ENCODE data around the gene SESN2.

SESN2 gene

DNA sequence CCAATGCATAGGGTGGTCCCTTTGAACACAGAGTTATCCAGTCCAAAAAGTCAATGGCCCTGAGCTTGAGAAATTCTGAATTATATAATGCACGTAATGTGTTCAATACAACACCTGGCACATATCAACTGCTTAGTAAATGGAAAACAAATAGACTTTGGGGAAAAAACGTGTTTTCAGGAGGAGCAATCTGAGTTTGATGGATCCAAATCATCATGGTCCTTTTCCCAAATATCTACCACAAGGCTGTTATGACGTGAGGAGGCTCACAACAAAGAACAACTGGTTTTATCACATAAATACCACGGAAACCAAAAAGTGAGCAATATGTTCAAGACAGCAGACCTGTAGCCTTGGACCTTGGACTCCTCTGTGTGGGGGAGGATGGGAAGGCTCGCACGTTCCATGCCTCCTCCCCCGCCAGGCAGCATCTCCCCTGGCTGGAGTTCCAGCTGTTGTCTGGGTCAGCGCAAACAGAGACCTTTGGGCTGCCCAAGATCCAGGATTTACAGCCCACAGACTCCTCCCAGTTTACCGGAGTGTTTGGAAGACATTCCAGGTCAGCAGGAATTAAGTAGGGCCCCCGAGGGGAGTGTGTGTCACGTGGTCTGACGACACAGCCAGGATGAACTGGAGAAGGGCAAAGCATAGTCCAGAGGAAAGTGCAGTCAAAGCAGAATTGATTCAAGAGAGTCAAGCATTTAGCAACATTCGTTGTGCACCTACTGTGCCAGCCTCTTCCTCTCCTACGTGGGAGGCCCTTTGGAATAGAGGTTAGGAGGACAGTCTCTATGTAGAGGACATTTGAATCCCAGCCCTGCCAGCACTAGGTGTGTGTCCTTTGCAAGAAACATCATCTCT is 37.3 kb downstream of the SESN2 start:
- peaks cover 11% of the 10 kb centered on the region; the same call in 1 of the 2 replicates for H3K4me1 ChIP-seq (ENCODE audit: insufficient read depth, low read length)
- no peaks in the 10 kb centered on the region for H3K9me3 ChIP-seq (ENCODE audit: insufficient read depth, low read depth, low read length)
- peak overlapping the region; percentile 47; the same call in 1 of the 2 replicates for H3K9ac ChIP-seq (ENCODE audit: low read depth, low read length)
- H3K27ac ChIP-seq (ENCODE audit: low read length): no peak overlapping the region
- no peaks in the 10 kb centered on the region for H3K36me3 ChIP-seq (ENCODE audit: insufficient read depth, low read depth, low read length)
- peak overlapping the region; percentile 43; the same call in 1 of the 2 replicates for H3K4me3 ChIP-seq (ENCODE audit: low read length)
- H3K27me3 ChIP-seq (ENCODE audit: insufficient read depth, low read length): no peaks in the 10 kb centered on the region

GRCh38 chr1:28297826-28298225 is 38.5 kb downstream of the SESN2 start:
- H3K9me3 ChIP-seq (ENCODE audit: insufficient read depth, low read depth, low read length): no peaks in the 10 kb centered on the region
- H3K36me3 ChIP-seq (ENCODE audit: insufficient read depth, low read depth, low read length): no peaks in the 10 kb centered on the region
- peaks cover 11% of the 10 kb centered on the region; the same call in 1 of the 2 replicates for H3K4me1 ChIP-seq (ENCODE audit: insufficient read depth, low read length)
- no peak overlapping the region for H3K27ac ChIP-seq (ENCODE audit: low read length)
- H3K27me3 ChIP-seq (ENCODE audit: insufficient read depth, low read length): no peaks in the 10 kb centered on the region
- no peak overlapping the region for H3K9ac ChIP-seq (ENCODE audit: low read depth, low read length)
- H3K4me3 ChIP-seq (ENCODE audit: low read length): no peak overlapping the region

DNA sequence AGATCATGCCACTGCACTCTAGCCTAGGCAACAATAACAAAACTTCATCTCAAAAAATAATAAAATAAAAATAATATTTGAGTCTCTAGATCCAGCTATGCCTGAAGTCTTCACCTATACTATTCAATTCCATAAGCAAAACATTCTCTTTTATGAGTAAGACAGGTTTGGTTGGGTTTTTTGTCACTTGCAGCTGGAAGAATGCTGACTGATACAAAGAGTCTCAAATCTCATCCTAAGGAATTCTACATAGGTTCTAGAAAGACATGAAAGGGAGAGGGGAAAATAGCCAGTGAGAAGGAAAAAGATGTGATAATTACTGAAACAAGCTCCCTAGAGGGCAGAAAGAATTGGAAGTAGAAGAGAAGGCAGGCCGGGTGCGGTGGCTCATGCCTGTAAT is 39.1 kb downstream of the SESN2 start:
- no peaks in the 10 kb centered on the region for H3K9me3 ChIP-seq (ENCODE audit: insufficient read depth, low read depth, low read length)
- no peak overlapping the region for H3K9ac ChIP-seq (ENCODE audit: low read depth, low read length)
- no peak overlapping the region for H3K4me3 ChIP-seq (ENCODE audit: low read length)
- no peak overlapping the region for H3K27ac ChIP-seq (ENCODE audit: low read length)
- no peaks in the 10 kb centered on the region for H3K36me3 ChIP-seq (ENCODE audit: insufficient read depth, low read depth, low read length)
- H3K4me1 ChIP-seq (ENCODE audit: insufficient read depth, low read length): peaks cover 11% of the 10 kb centered on the region; the same call in 1 of the 2 replicates
- H3K27me3 ChIP-seq (ENCODE audit: insufficient read depth, low read length): no peaks in the 10 kb centered on the region

- Histone ChIP-seq H3K9ac (ENCODE audit: low read depth, low read length) (no peak overlapping the region), H3K27ac (ENCODE audit: low read length) (no peak overlapping the region), H3K27me3 (ENCODE audit: insufficient read depth, low read length) (no peaks in the 10 kb centered on the region), H3K4me3 (ENCODE audit: low read length) (no peak overlapping the region), H3K9me3 (ENCODE audit: insufficient read depth, low read depth, low read length) (no peaks in the 10 kb centered on the region), H3K4me1 (ENCODE audit: insufficient read depth, low read length) (peaks cover 7% of the 10 kb centered on the region; the same call in 1 of the 2 replicates), H3K36me3 (ENCODE audit: insufficient read depth, low read depth, low read length) (no peaks in the 10 kb centered on the region)
Observed at GRCh38 chr1:28301368-28302174, 42.3 kb downstream of the SESN2 start.

GRCh38 chr1:28302247-28302646 is 42.9 kb downstream of the SESN2 start:
- Histone ChIP-seq H3K4me1 (ENCODE audit: insufficient read depth, low read length) (peaks cover under 1% of the 10 kb centered on the region; the same call in 1 of the 2 replicates), H3K4me3 (ENCODE audit: low read length) (no peak overlapping the region), H3K9me3 (ENCODE audit: insufficient read depth, low read depth, low read length) (no peaks in the 10 kb centered on the region), H3K9ac (ENCODE audit: low read depth, low read length) (no peak overlapping the region), H3K36me3 (ENCODE audit: insufficient read depth, low read depth, low read length) (no peaks in the 10 kb centered on the region), H3K27me3 (ENCODE audit: insufficient read depth, low read length) (no peaks in the 10 kb centered on the region), H3K27ac (ENCODE audit: low read length) (no peak overlapping the region)

GRCh38 chr1:28306301-28306949 is 47.1 kb downstream of the SESN2 start:
- no peak overlapping the region for H3K4me3 ChIP-seq (ENCODE audit: low read length)
- H3K4me1 ChIP-seq (ENCODE audit: insufficient read depth, low read length): no peaks in the 10 kb centered on the region
- H3K9ac ChIP-seq (ENCODE audit: low read depth, low read length): no peak overlapping the region
- no peaks in the 10 kb centered on the region for H3K27me3 ChIP-seq (ENCODE audit: insufficient read depth, low read length)
- no peaks in the 10 kb centered on the region for H3K9me3 ChIP-seq (ENCODE audit: insufficient read depth, low read depth, low read length)
- no peaks in the 10 kb centered on the region for H3K36me3 ChIP-seq (ENCODE audit: insufficient read depth, low read depth, low read length)
- no peak overlapping the region for H3K27ac ChIP-seq (ENCODE audit: low read length)

GRCh38 chr1:28308750-28309149 is 49.4 kb downstream of the SESN2 start:
- Histone ChIP-seq H3K4me3 (ENCODE audit: low read length) (no peak overlapping the region), H3K9ac (ENCODE audit: low read depth, low read length) (no peak overlapping the region), H3K9me3 (ENCODE audit: insufficient read depth, low read depth, low read length) (no peaks in the 10 kb centered on the region), H3K27ac (ENCODE audit: low read length) (no peak overlapping the region), H3K36me3 (ENCODE audit: insufficient read depth, low read depth, low read length) (no peaks in the 10 kb centered on the region), H3K4me1 (ENCODE audit: insufficient read depth, low read length) (no peaks in the 10 kb centered on the region), H3K27me3 (ENCODE audit: insufficient read depth, low read length) (no peaks in the 10 kb centered on the region)

DNA sequence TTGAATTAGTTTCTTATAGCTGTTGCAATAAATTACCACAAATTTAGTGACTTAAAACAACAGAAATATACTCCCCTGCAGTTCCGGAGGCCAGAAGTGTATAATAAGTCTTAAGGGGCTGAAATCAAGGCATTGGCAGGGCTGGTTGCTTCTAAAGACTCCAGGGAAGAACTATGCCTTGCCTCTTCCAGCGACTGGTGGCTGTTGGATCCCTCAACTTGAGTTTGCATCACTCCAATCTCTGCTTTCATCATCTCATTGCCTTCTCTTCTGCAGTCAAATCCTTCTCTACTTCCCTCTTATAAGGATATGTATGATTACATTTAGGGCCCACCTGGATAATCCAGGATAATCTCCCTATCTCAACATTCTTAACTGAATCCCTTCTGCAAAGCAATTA is 50.4 kb downstream of the SESN2 start:
- H3K4me3 ChIP-seq (ENCODE audit: low read length): no peak overlapping the region
- no peaks in the 10 kb centered on the region for H3K4me1 ChIP-seq (ENCODE audit: insufficient read depth, low read length)
- H3K9ac ChIP-seq (ENCODE audit: low read depth, low read length): no peak overlapping the region
- no peaks in the 10 kb centered on the region for H3K36me3 ChIP-seq (ENCODE audit: insufficient read depth, low read depth, low read length)
- H3K27me3 ChIP-seq (ENCODE audit: insufficient read depth, low read length): no peaks in the 10 kb centered on the region
- H3K9me3 ChIP-seq (ENCODE audit: insufficient read depth, low read depth, low read length): no peaks in the 10 kb centered on the region
- no peak overlapping the region for H3K27ac ChIP-seq (ENCODE audit: low read length)

- Histone ChIP-seq H3K9me3 (ENCODE audit: insufficient read depth, low read depth, low read length) (no peaks in the 10 kb centered on the region), H3K36me3 (ENCODE audit: insufficient read depth, low read depth, low read length) (no peaks in the 10 kb centered on the region), H3K27ac (ENCODE audit: low read length) (no peak overlapping the region), H3K4me1 (ENCODE audit: insufficient read depth, low read length) (no peaks in the 10 kb centered on the region), H3K27me3 (ENCODE audit: insufficient read depth, low read length) (no peaks in the 10 kb centered on the region), H3K9ac (ENCODE audit: low read depth, low read length) (no peak overlapping the region), H3K4me3 (ENCODE audit: low read length) (no peak overlapping the region)
Observed at GRCh38 chr1:28313702-28314546, 54.6 kb downstream of the SESN2 start.

DNA sequence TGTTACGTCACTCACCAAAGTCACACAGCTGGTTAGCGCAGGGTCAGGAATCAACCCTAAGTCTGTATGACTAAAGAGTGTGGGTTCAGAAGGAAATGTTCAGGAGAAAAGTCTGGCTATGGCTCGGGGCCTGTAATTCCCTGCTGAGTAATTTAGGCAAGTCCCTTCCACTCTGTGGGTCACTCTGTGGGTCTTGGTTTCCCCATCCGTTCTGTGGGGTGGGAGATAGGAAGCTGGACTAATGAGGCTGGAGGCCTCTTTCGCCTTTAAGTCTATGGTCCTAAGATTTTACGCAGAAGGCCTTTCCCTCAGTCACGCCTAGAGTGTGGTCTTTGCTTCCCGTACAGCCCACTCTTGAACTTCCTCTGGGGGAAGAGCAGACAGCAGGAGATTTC is 55.2 kb downstream of the SESN2 start:
- Histone ChIP-seq H3K4me3 (ENCODE audit: low read length) (no peak overlapping the region), H3K27me3 (ENCODE audit: insufficient read depth, low read length) (no peaks in the 10 kb centered on the region), H3K9ac (ENCODE audit: low read depth, low read length) (no peak overlapping the region), H3K4me1 (ENCODE audit: insufficient read depth, low read length) (no peaks in the 10 kb centered on the region), H3K27ac (ENCODE audit: low read length) (no peak overlapping the region), H3K9me3 (ENCODE audit: insufficient read depth, low read depth, low read length) (no peaks in the 10 kb centered on the region), H3K36me3 (ENCODE audit: insufficient read depth, low read depth, low read length) (no peaks in the 10 kb centered on the region)

- Histone ChIP-seq H3K9me3 (ENCODE audit: insufficient read depth, low read depth, low read length) (no peaks in the 10 kb centered on the region), H3K9ac (ENCODE audit: low read depth, low read length) (no peak overlapping the region), H3K4me1 (ENCODE audit: insufficient read depth, low read length) (no peaks in the 10 kb centered on the region), H3K27me3 (ENCODE audit: insufficient read depth, low read length) (no peaks in the 10 kb centered on the region), H3K27ac (ENCODE audit: low read length) (no peak overlapping the region), H3K4me3 (ENCODE audit: low read length) (no peak overlapping the region), H3K36me3 (ENCODE audit: insufficient read depth, low read depth, low read length) (no peaks in the 10 kb centered on the region)
Observed at GRCh38 chr1:28317014-28317413, 57.7 kb downstream of the SESN2 start.
